Pulmonary artery endothelial cell (primary cell): Measurements from ENCODE around the gene NAGPA. TPM values are rescaled to one million over a fixed set of nuclear protein-coding genes. Genes with fewer than 3 reads are reported as not detected.
"Not testable (repeated sequence)": the region's sequence is repeated elsewhere in the genome, so short reads cannot be mapped to it uniquely, and the experiment has no call there.

ENCODE experiments used
- DNase-seq: peaks from one replicate; pipeline ENCODE4 v3.0.0-alpha.2; 2011; ENCODE audit warnings: low read depth, low spot score
- total RNA-seq: library from RNA; depleted of rRNA; stranded (reverse); fragments of >200 nt; gene quantifications from 2 replicates; pipeline ENCODE4 v1.2.3, GENCODE V29; 2014

NAGPA gene
- total RNA-seq, 1 donor from 2014 or later = 16.0 TPM

DNA sequence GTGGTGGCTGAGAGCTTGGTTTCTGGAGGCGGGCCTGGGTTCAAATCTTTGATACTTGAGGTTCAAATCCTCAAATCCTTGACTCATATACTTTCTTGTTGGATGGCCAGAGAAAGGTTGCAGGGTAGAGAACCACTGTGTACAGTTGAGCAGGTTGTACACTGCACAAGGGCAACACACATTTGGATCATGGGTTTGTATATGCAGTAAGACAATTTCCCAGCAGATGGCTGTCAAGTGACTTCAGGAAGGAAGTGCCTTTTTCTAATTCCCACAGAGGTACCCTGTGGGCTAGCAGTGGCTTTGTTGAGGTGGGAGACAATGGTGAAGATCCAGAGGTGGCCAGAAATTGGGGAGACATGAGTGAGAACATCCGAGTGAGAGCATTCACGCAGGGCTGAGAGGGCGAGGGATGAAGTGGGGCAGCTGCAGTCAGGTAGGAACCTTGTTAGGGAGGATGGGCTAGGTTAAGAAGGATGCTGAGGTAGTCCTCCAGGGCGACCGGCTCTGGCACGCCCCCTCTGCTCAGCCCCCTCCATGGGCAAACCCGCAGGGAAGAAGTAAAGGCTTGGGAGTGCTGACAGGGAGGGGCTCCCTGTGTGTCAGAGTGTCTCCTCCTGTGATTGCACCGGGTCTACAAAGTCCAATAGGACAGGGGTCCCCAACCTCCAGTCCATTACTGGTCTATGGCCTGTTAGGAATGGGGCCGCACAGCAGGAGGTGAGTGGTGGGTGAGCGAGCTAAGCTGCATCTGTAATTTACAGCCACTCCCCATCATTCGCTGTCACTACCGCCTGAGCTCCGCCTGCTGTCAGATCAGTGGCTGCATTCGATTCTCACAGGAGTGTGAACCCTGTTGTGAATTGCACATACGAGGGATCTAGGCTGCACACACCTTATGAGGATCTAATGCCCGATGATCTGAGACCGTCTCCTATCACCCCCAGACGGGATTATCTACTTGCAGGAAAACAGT lies 29.3 kb upstream of the NAGPA start:
- no peak for DNase-seq

DNA sequence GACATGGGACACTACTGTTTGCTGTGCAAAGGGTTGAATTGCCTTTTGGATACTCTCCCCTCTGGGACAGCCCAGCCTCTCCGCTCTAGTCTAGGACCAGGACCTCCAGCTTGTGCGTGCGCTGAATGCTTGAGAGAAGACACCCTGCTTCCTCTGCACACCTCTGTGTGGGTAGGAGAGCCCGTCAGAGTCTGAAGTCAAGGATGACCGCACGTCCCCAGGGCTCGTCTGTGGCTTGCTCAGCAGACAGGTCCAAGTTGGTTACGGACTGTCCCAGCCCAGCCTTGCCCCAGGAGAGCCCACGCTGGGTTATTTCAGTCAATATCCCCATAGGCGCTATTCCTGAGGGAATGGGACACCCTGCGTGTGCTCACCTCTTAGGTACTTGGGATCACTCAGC lies 28.3 kb upstream of the NAGPA start:
- DNase-seq = no peak

DNA sequence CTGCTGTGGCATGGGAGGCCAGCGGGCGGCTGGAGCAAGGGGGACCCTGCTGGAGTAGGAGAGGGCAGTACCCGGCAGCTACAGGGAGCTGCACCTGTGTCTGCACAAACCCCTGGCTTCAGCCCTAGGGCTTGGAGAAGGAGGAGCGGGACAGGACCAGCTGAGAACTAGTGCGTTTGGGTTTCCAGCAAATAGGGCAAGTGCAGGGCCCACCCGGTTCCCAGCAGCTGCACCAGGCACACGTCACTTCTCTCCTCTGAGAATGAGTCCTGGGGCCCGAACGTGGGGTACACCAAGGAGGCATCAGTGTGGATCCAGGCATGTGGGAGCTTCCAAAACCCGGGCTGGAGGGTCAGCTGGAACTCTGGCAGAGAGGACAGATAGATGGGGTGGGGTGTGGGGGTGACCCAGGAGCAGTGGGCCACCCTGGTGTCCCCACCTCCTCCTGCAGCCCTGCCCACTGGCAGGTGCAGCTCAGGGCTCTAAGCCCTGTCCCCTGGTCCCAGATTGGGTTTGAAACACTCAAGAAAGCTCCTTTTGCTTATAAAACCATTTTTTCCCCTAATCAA lies 26.4 kb upstream of the NAGPA start:
- DNase-seq = no peak

GRCh38 chr16:5059386-5060072 lies 25.8 kb upstream of the NAGPA start:
- no peak for DNase-seq

GRCh38 chr16:5058476-5058875 lies 24.7 kb upstream of the NAGPA start:
- DNase-seq = no peak

- DNase-seq = no peak
Observed at GRCh38 chr16:5056352-5056751, 22.6 kb upstream of the NAGPA start.

DNA sequence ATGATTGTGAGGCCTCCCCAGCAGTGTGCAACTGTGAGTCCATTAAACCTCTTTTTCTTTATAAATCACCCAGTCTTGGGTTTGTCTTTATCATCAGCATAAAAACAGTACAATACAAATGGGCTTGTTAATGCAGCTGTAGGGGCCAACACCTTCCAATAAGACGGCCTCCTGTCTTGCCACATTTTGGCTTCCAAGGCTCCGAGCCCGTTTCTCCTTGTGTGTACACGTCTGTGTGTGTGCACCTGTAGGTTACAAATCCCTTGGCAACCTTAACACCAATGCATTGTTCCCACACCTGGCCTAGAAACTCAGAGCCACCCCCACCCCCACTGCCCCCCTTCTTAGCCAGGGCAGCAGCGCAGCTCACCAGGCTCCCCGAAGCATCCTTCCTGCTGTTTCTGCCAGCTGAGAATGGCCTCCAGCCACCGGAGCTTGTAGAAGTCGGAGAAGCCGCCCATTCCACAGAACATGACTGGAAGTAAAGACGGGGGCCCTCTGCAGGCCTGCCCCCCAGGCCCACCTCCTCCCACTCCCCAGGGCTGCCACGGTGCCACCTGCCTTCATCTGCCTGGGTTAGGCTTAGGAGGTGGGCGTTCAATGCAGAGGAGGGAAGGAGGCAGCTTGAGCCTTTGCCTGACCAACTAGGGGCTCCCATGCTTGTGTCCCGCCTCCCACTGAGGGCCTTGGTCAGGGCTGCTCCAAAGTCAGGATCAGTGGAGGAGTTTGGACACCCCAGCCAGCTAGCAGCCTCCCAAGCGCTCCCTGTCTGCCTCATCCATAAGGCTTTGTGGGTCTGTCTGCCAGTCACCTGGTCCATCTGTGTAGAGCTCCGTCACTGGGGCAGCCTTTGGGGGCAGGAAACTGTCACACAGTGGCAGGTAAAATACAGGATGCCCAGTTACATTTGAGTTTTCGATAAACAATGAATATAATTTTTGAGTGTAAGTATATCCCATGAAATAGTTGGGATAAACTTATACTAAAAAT lies 21.4 kb upstream of the NAGPA start:
- no peak for DNase-seq

GRCh38 chr16:5046914-5047313 lies 13.2 kb upstream of the NAGPA start:
- DNase-seq = no peak

- DNase-seq = no peak
Observed at GRCh38 chr16:5045499-5046115, 11.9 kb upstream of the NAGPA start.

GRCh38 chr16:5044581-5044980 lies 10.8 kb upstream of the NAGPA start:
- not testable (repeated sequence) for DNase-seq

GRCh38 chr16:5044011-5044540 lies 10.3 kb upstream of the NAGPA start:
- DNase-seq = no peak

GRCh38 chr16:5042574-5043171 lies 8.9 kb upstream of the NAGPA start:
- no peak for DNase-seq

- DNase-seq = no peak
Observed at GRCh38 chr16:5041600-5042133, 7.9 kb upstream of the NAGPA start.

DNA sequence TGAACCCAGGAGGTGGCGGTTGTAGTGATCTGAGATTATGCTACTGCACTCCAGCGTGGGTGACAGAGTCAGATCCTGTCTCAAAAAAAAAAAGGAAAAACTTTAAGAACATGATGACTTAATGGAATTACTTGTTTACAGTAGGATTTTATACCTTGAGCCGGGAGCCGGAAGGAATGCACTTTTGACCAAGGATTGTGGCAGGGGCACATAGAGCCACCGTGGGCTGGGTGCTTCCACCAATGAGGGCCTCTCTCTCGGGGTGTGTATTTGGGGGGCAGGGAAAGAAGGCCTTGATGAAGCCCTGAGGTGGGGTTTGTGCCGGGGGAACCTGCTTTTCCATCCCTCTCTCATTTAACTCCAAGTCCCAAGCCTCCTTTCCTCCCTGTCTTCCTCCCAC lies 6.7 kb upstream of the NAGPA start:
- no peak for DNase-seq

GRCh38 chr16:5036228-5037156 lies 2.8 kb upstream of the NAGPA start:
- no peak for DNase-seq

DNA sequence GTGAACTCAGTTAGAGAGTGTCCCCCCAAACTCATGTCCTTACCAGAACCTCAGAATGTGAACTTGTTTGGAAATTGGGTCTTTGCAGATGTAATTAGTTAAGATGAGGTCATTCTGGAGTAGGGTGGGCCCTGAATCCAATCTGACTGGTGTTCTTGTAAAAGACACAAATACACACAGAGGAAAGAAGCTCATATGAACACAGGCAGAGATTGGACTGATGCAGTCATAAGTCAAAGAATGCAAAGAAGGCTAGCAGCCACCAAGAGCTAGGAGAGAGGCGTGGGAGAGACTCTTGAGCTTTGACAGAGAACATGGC lies 2.1 kb upstream of the NAGPA start:
- DNase-seq = no peak

GRCh38 chr16:5034167-5034523 lies 410 bp upstream of the NAGPA start:
- DNase-seq = no peak

GRCh38 chr16:5032748-5033167 lies 977 bp downstream of the NAGPA start:
- no peak for DNase-seq

GRCh38 chr16:5031601-5032000 lies 2.1 kb downstream of the NAGPA start:
- DNase-seq = no peak
